Breast epithelium (tissue), 4 donors: ENCODE data around the gene BNC2. TPM values are rescaled to one million over a fixed set of nuclear protein-coding genes. Genes with fewer than 3 reads are reported as not detected.

Experiments
- DNase-seq, 2 donors: peaks; one replicate each; pipeline ENCODE4 v3.0.0-alpha.2; 2019; ENCODE audit warnings: low spot score in 2 of 2
- H3K27ac ChIP-seq, 2 donors: fragments of 200-600 bp; sonication (generic) in 1 of 2; one replicate each; pipeline ENCODE4 v1.5.1; 2016 to 2019; ENCODE audit warnings: mild to moderate bottlenecking in 1 of 2
- H3K27me3 ChIP-seq, 2 donors: fragments of 200-600 bp; sonication (generic) in 1 of 2; one replicate each; pipeline versions ENCODE4 v1.5.1 to v1.6.0; 2017 to 2019; ENCODE audit warnings: control low read depth in 1 of 2, mild to moderate bottlenecking in 1 of 2
- H3K36me3 ChIP-seq: fragments of 200-600 bp; one replicate; pipeline ENCODE4 v1.5.1; 2019
- H3K4me1 ChIP-seq, 2 donors: fragments of 200-600 bp; sonication (generic); one replicate each; pipeline ENCODE4 v1.5.1; 2016 to 2019; ENCODE audit warnings: control low read depth in 1 of 2
- H3K4me3 ChIP-seq, 3 donors: fragments of 200-600 bp; sonication (generic); 1 replicate in 2 of 3; 2 replicates in 1 of 3; pipeline ENCODE4 v1.5.1; 2016 to 2019; ENCODE audit warnings: mild to moderate bottlenecking in 3 of 3, moderate library complexity in 2 of 3
- H3K9me3 ChIP-seq, 2 donors: fragments of 200-600 bp; sonication (generic) in 1 of 2; one replicate each; pipeline ENCODE4 v1.5.1; 2016 to 2019; ENCODE audit warnings: control low read depth in 1 of 2
- CTCF ChIP-seq, 3 donors: fragments of 450-650 bp; IDR thresholded peaks; one replicate each; pipeline ENCODE4 v1.5.1; 2016 to 2017; ENCODE audit warnings: antibody characterized with exemption in 3 of 3, mild to moderate bottlenecking in 3 of 3, moderate library complexity in 3 of 3
- POLR2A ChIP-seq: fragments of 450-650 bp; IDR thresholded peaks from one replicate; pipeline ENCODE4 v1.6.1; 2016; ENCODE audit warnings: antibody characterized with exemption, mild to moderate bottlenecking, moderate library complexity
- POLR2AphosphoS5 ChIP-seq, 3 donors: sonication (generic); formaldehyde crosslinking; IDR thresholded peaks; one replicate each; pipeline ENCODE4 v1.6.1; 2017; ENCODE audit warnings: antibody characterized with exemption in 3 of 3
- intact Hi-C: fragments of 100-400 bp; cut with DNase I; formaldehyde crosslinking; loops from one replicate; pipeline ENCODE4 v1.15.1; 2023; ENCODE audit warnings: low total_unique reads
- total RNA-seq, 3 donors: library from RNA; depleted of rRNA; stranded (reverse); fragments of >200 nt; gene quantifications; one replicate each; pipeline ENCODE4 v1.1.0, GENCODE V29; 2016

Gene BNC2
- total RNA-seq, 3 donors from 2014 or later = 15.8 to 21.1 (median 17.0) TPM

- no peaks in the 10 kb centered on the region for H3K9me3 ChIP-seq
- intact Hi-C loops = no loop called here
- TF ChIP-seq CTCF (IDR thresholded peaks at IDR 0.05) = no peak
- H3K4me1 ChIP-seq = no peaks in the 10 kb centered on the region
- no peaks in the 10 kb centered on the region for H3K36me3 ChIP-seq
- no peak for DNase-seq
- H3K27ac ChIP-seq = no peak overlapping the region
- H3K27me3 ChIP-seq = no peaks in the 10 kb centered on the region
- no peak overlapping the region for H3K4me3 ChIP-seq
These were observed 34.2 kb upstream of the BNC2 start for GRCh38 chr9:16904655-16905054.

GRCh38 chr9:16901590-16901989 lies 31.1 kb upstream of the BNC2 start:
- intact Hi-C loops = no loop called here
- H3K36me3 ChIP-seq = no peaks in the 10 kb centered on the region
- H3K4me3 ChIP-seq = no peak overlapping the region
- TF ChIP-seq POLR2A = no peak
- TF ChIP-seq POLR2AphosphoS5 (IDR thresholded peaks at IDR 0.05) = no peak
- no peak for TF ChIP-seq CTCF (IDR thresholded peaks at IDR 0.05)
- DNase-seq = no peak
- no peak overlapping the region for H3K27ac ChIP-seq
- H3K9me3 ChIP-seq = no peaks in the 10 kb centered on the region
- H3K27me3 ChIP-seq = no peaks in the 10 kb centered on the region
- no peaks in the 10 kb centered on the region for H3K4me1 ChIP-seq

GRCh38 chr9:16899606-16900005 lies 29.1 kb upstream of the BNC2 start:
- intact Hi-C loops = no loop called here

GRCh38 chr9:16898464-16898863 lies 28.0 kb upstream of the BNC2 start:
- Histone ChIP-seq H3K4me3 (no peak overlapping the region), H3K27me3 (no peaks in the 10 kb centered on the region), H3K27ac (no peak overlapping the region), H3K36me3 (no peaks in the 10 kb centered on the region), H3K9me3 (no peaks in the 10 kb centered on the region), H3K4me1 (no peaks in the 10 kb centered on the region)
- intact Hi-C loops = no loop called here
- DNase-seq = no peak
- TF ChIP-seq POLR2AphosphoS5 (IDR thresholded peaks at IDR 0.05) (no peak), POLR2A (no peak), CTCF (IDR thresholded peaks at IDR 0.05) (no peak)

More at GRCh38 chr9:16899606-16900005, 29.1 kb upstream of the BNC2 start:
- Histone ChIP-seq H3K27me3 (no peaks in the 10 kb centered on the region), H3K4me3 (no peak overlapping the region), H3K27ac (no peak overlapping the region), H3K36me3 (no peaks in the 10 kb centered on the region), H3K9me3 (no peaks in the 10 kb centered on the region), H3K4me1 (no peaks in the 10 kb centered on the region)
- no peak for DNase-seq
- TF ChIP-seq CTCF (IDR thresholded peaks at IDR 0.05) = no peak
- no peak for TF ChIP-seq POLR2AphosphoS5 (IDR thresholded peaks at IDR 0.05)
- TF ChIP-seq POLR2A = no peak

- Histone ChIP-seq H3K27ac (no peak overlapping the region), H3K27me3 (no peaks in the 10 kb centered on the region), H3K4me1 (no peaks in the 10 kb centered on the region), H3K4me3 (no peak overlapping the region), H3K36me3 (no peaks in the 10 kb centered on the region), H3K9me3 (no peaks in the 10 kb centered on the region)
- no peak for DNase-seq
- TF ChIP-seq CTCF (IDR thresholded peaks at IDR 0.05) = no peak
- TF ChIP-seq POLR2A = no peak
- intact Hi-C loops = no loop called here
These were observed 18.1 kb upstream of the BNC2 start for GRCh38 chr9:16888594-16888993.
